Medulla oblongata (tissue), 1 donor: Measurements from ENCODE around the gene CCNI2.
"Not testable (repeated sequence)": the region's sequence is repeated elsewhere in the genome, so short reads cannot be mapped to it uniquely, and the experiment has no call there.

Experiments used
- DNase-seq: peaks from one replicate; pipeline ENCODE4 v3.0.0-alpha.2; 2015; ENCODE audit errors: extremely low spot score

The CCNI2 gene

GRCh38 chr5:132781029-132781428 lies 33.8 kb downstream of the CCNI2 start:
- no peak for DNase-seq

DNA sequence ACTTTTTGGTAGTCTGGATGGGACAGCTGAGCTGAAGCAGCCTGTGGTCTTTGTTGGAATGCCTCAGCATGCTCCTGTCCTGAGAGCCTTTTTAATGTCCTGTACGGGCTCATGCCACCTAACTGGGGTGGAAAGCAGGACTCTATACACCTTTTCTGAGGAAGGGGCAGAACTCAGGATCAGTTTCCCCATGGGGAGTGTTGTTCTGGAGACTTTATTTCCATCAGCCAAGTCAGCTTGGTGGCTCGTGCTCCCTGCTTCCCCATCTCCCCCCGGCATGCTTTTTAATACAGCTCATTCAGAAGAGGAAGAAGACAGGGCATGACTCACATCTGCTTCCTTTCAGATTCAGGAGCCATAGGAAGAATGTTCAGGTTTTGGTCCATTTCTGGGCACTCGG lies 34.9 kb downstream of the CCNI2 start:
- DNase-seq, result peak; percentile 83

DNA sequence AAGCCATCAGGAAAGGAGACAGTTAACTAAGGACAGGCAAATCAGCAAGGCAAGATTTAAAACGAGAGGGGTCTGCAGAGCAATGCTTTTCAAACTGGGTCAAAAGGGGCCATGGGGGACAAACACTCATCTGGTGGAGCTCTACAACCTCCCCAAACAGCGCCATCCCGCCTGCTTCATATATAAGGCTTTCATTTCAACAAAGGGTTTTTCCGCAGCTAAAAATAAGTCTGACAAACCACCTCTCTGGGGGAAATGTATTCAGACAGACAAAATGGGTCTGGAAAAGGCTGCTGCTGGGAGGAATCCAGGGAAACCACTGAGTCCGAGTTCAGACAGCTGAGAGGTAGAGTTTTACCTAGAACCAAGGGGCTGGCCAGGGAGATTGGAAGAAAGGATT lies 38.1 kb downstream of the CCNI2 start:
- DNase-seq, result no peak

DNA sequence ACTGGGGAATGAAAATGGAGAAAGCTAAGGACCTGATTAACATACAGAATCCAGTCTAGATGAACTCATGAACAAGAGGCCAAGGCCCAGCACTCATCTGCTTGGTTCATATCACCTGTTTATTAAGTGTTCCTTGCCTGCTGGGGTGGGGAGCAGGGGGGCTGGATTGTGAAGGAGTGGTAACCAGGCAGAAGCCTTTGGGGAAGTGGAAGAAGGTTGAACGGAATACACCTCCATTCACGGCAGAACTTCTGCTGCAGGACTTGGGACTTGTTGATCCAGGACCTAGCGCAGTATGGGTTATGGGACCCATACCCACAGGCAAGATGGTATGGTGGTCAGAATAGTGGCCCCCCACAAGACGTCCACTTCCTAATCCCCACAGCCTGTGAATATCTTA lies 38.6 kb downstream of the CCNI2 start:
- DNase-seq, result no peak

DNA sequence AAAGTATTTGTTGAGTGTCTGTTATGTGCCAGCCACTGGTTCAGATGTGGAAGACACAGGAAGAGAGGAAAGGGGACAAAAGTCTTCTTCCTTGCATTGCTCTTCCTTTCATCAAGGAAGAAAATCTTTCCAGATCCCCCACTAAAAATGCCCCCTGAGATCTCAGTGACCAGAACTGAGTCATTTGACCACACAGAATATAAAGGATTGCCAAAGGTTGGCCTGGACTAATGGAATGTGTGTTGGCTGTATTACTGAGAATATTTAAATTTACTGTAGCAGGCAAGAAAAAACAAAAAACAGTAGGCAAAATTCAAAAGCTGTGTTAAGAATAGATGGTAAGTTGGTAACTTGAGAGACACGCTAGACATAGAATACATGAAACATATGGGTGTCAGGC lies 39.9 kb downstream of the CCNI2 start:
- DNase-seq, result no peak

GRCh38 chr5:132788508-132788907 lies 41.3 kb downstream of the CCNI2 start:
- no peak for DNase-seq

DNA sequence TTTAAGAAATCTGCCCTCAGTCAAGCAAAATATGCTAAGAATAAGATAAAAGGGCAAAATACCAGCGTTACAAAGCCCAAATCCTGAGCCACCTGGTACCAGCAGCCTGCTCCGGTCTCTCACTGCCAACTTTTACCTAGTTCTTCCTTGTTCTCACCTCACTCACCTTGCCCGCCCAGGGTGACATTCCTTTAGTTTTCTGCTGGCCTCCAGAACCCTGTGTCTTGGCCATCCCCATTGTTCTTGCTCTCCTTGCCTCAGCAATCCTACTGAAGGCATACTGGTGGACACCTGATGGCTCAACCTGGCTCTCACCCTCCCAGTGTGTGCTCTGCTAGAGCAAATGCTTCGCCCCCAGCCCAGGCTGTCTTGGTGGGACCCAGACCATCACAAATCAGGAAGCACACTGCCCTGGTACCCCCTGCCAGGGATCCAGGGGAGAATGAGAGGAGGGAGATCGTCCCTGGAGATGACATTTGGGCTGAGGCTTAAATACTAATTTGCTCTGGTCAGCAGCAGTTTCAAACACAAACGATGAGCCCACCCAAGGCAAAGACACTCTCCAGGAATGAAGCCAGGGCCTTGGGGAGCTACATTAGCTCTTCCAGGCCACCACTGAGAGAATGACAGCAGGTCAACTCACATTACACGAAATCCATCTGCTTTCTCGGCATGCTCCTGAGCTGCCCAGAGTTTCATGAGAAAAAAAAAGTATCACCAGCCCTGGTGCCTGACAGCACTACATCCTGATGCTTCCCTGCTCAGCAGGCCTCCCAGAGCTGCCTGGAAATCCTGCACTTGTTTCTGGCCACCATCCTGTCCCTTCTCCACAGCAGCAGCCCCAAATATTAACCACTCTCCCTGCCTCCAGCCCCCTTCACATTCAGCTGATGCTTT lies 42.0 kb downstream of the CCNI2 start:
- peak; percentile 11 for DNase-seq

- peak; percentile 68 for DNase-seq
Measured at GRCh38 chr5:132790201-132790865, 43.1 kb downstream of the CCNI2 start.

DNA sequence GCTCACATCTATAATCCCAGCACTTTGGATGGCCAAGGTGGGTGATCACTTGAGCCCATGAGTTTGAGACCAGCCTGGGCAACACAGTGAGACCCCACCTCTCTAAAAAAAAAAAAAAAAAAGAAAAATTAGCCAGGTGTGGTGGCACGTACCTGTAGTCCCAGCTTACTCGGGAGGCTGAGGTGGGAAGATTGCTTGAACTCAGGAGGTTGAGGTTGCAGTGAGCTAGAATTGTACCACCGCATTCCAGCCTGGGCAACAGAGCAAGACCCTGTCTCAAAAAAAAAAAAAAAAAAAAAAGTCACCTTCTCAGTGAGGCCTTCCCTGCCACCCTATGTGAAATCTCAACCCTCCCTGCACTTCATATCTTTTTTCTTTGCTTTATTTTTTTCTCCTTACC lies 43.8 kb downstream of the CCNI2 start:
- DNase-seq, result no peak

DNA sequence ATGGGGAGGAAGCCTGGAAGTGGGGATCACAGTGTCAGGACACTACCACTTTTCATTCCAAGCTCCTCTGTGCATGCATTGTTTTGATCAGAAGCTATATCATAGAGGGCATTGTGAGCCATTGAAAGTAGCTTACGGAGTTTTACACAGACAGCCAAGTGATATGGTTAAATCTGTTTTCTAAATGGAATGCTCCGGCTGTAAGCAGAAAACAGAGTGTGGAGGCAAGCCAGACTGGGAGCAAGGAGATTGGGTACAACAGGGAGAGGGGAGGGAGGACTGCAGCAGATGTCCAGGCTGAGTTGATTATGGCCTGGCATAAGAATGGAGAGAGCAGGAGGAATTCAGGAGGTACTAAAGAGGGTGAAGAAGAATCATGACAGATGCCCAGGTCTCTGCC lies 50.4 kb downstream of the CCNI2 start:
- peak; percentile 83 for DNase-seq

GRCh38 chr5:132799392-132799791 lies 52.2 kb downstream of the CCNI2 start:
- DNase-seq, result no peak

GRCh38 chr5:132800545-132800944 lies 53.3 kb downstream of the CCNI2 start:
- DNase-seq, result peak; percentile 93

- DNase-seq, result peak; percentile 13
Measured at GRCh38 chr5:132802044-132802684, 54.9 kb downstream of the CCNI2 start.

- not testable (repeated sequence) for DNase-seq
Measured at GRCh38 chr5:132802685-132803066, 55.5 kb downstream of the CCNI2 start.
